Activated CD4-positive, alpha-beta T cell treated with anti-CD3 and anti-CD28 coated beads for 24 hours (primary cell): ENCODE data around the gene THSD7A.

ENCODE experiments used
- DNase-seq, 2 donors: peaks; one replicate each; pipeline ENCODE4 v3.0.0-alpha.2; 2020; ENCODE audit warnings: low read depth in 2 of 2

The THSD7A gene

DNA sequence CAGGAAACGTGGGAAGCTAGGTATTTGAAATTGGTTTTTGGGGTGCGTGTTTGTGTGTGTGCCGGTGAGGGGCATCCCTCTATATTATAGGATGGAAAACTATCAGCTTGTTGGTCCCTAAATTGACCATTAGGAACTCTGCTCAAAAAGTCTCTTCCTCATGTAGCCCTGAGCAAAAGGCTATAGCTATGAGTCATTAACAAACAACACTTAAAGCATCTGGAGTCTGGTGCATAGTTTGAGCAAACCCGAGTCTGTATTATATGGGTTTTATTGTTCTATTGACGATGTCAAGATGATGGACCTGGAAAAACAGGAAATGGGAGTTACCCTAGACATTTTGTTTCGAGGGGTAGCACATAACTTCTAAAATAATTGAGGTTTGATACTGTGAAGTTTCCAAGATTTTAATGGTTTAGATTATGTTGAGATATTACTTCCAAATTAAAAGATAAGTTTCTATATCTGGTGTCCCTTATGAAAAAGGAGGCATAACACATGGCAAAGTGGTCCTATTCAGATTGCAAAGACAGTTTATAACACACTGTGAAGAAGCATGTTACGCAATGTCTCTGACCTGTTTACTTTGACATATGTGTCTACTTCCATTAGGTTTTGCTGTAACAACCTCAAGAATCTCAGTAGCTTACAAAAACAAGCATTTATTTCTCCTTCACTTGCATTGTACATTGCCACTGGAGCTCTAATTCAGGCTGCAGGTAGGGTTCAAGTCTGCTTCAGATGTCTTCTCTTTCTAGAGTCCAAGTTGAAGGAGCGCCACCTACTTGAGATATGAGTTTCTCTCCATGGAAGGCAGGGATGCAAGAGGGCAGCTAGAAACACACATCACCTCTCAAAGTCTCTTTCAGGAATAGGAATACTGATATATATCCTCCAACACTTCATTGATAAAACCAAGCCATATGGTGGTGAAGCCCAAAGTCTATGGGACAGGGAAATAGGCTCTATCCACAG lies 500.6 kb downstream of the THSD7A start:
- no peak for DNase-seq

DNA sequence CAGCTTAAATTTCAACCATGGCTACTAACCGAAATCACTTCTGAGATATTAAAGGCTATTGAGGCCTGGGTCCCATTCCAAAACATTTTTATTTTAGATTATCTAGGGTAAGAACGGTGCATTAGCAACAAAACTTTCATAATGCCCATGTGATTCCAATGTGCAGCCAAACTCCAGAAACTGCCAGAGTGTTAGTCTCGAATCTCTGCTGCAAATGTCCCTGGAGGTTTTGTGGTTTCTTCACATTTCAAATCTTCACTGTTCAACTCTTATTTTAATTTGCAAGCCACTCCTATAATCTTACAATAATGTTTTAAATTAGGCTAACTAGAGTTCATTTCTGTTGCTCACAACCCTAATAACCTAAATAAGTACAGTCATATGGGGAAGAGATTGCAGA lies 501.3 kb downstream of the THSD7A start:
- DNase-seq = no peak

DNA sequence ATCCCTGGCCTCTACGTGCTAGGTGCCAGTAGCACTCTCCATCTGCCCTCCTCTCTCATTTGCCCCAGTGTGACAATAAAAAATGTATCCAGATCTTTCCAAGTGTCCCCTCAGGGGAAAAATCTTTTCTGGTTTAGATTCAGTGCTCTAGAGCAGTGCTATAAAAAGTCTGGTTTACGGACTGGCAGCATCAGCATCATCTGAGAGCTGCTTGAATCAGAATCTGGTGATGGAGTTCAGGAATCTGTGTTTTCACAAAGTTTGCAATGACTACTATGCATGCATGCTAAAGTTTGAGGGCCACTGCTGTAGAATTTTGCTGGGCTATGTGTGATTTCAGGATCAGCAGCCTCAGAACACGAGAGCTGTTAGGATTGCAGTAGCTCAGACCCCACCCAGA lies 501.8 kb downstream of the THSD7A start:
- no peak for DNase-seq

DNA sequence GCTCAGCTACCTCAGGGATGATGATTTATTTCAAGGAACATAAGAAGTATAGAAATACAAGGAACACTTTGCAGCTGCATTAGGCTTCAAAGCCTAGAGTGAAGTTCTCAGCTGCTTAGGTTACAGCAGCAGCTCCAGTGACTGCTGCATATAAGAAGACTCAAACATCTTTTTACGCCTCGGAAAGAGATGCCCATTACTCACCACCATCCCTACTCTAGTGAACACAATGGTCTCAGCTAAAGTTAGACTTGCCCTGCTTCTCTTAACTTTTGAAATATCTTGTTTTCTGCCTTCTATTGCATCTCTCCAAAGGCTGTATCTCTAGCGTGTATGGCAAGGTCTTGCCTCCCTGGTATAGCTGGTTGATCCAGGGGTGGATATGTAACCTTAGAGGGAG lies 502.4 kb downstream of the THSD7A start:
- no peak for DNase-seq

DNA sequence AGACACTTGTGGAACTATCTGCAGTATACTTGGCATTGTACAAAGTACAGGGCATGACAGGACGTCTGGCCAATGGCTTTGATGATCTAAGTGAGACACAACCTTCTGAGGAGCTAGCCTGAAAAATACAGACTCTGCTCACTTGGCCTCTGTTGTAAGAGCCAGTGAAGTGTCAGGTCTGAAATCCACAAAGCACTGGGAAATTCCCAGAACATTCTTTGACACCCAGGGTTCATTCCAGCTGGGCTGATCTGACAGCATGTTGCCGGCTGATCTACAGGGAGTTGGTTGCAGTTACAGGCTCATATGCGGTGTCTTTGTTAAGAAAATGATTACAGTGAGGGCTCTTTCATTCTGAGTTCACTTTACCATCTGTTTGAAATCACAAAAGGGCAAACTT lies 503.7 kb downstream of the THSD7A start:
- no peak for DNase-seq

DNA sequence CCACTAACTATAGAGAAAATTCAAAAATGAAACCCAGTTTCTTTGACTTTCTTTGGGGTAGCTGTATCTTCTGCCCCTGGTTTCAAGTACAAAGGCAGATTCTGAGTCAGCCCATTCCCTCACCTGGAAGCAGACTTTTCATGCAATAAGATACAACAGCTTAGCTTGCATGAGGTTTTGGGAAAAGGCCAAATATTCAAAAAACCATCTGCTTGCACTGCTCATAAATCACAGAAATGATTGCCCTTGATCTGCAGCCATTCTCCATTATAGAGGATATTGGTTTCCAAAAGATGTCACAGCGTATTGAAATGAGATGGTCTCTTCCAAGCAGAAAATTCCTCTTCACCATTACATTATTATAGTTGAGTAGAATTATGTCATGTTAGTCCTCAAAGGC lies 504.4 kb downstream of the THSD7A start:
- DNase-seq = no peak
